Right atrium auricular region (tissue), 2 donors: ENCODE data around the gene IVD. TPM values are rescaled to one million over a fixed set of nuclear protein-coding genes. Genes with fewer than 3 reads are reported as not detected.

ENCODE experiments used
- DNase-seq: peaks from one replicate; pipeline ENCODE4 v3.0.0-alpha.2; 2019; ENCODE audit warnings: low spot score
- H3K27ac ChIP-seq, 2 donors: fragments of 200-600 bp; sonication (generic); 1 replicate in 1 of 2; 2 replicates in 1 of 2; pipeline ENCODE4 v1.5.1; 2016 to 2019
- H3K27me3 ChIP-seq, 2 donors: fragments of 200-600 bp; sonication (generic); one replicate each; pipeline versions ENCODE4 v1.5.1 to v1.6.0; 2017 to 2019
- H3K36me3 ChIP-seq: fragments of 200-600 bp; sonication (generic); one replicate; pipeline ENCODE4 v1.5.1; 2016
- H3K4me1 ChIP-seq, 2 donors: fragments of 200-600 bp; sonication (generic); one replicate each; pipeline versions ENCODE4 v1.5.1 to v1.6.0; 2017 to 2019
- H3K4me3 ChIP-seq, 2 donors: fragments of 200-600 bp; sonication (generic); 1 replicate in 1 of 2; 2 replicates in 1 of 2; pipeline ENCODE4 v1.5.1; 2017 to 2019; ENCODE audit warnings: mild to moderate bottlenecking in 1 of 2, moderate library complexity in 1 of 2
- H3K9me3 ChIP-seq, 2 donors: fragments of 200-600 bp; sonication (generic); one replicate each; pipeline ENCODE4 v1.5.1; 2019
- CTCF ChIP-seq, 2 donors: fragments of 200-600 bp; sonication (generic); IDR thresholded peaks; one replicate each; pipeline ENCODE4 v1.5.1; 2019; ENCODE audit warnings: antibody characterized with exemption in 2 of 2
- total RNA-seq, 2 donors: library from RNA; depleted of rRNA; stranded (reverse); fragments of >200 nt; gene quantifications; one replicate each; pipeline ENCODE4 v1.1.0, GENCODE V29; 2016

Gene IVD
- total RNA-seq, 2 donors from 2014 or later = 49.1 to 65.3 TPM

- DNase-seq = no peak
- no peaks in the 10 kb centered on the region for H3K4me1 ChIP-seq
- TF ChIP-seq CTCF (IDR thresholded peaks at IDR 0.05) = no peak
- H3K36me3 ChIP-seq = peaks cover 49% of the 10 kb centered on the region
- H3K27me3 ChIP-seq = no peaks in the 10 kb centered on the region
- H3K4me3 ChIP-seq = no peak overlapping the region
- no peak overlapping the region for H3K27ac ChIP-seq
- H3K9me3 ChIP-seq = no peaks in the 10 kb centered on the region
Observed at GRCh38 chr15:40463886-40464545, 58.4 kb downstream of the IVD start.

GRCh38 chr15:40464595-40465185 is 59.1 kb downstream of the IVD start:
- Histone ChIP-seq H3K27me3 (no peaks in the 10 kb centered on the region), H3K9me3 (no peaks in the 10 kb centered on the region), H3K4me3 (no peak overlapping the region), H3K27ac (no peak overlapping the region), H3K4me1 (no peaks in the 10 kb centered on the region), H3K36me3 (peaks cover 43% of the 10 kb centered on the region)
- DNase-seq = no peak
- no peak for TF ChIP-seq CTCF (IDR thresholded peaks at IDR 0.05)

GRCh38 chr15:40465939-40466338 is 60.3 kb downstream of the IVD start:
- no peak overlapping the region for H3K4me3 ChIP-seq
- H3K36me3 ChIP-seq = peaks cover 41% of the 10 kb centered on the region
- peaks cover 0 to 8% of the 10 kb centered on the region in 2 donors for H3K4me1 ChIP-seq
- H3K9me3 ChIP-seq = no peaks in the 10 kb centered on the region
- no peak for TF ChIP-seq CTCF (IDR thresholded peaks at IDR 0.05)
- no peaks in the 10 kb centered on the region for H3K27me3 ChIP-seq
- H3K27ac ChIP-seq = no peak overlapping the region
- no peak for DNase-seq

- no peak for DNase-seq
- H3K36me3 ChIP-seq = peaks cover 41% of the 10 kb centered on the region
Observed at GRCh38 chr15:40466426-40467260, 61.0 kb downstream of the IVD start.

GRCh38 chr15:40467261-40467615 is 61.6 kb downstream of the IVD start:
- peaks cover 37% of the 10 kb centered on the region for H3K36me3 ChIP-seq
- peaks cover 0 to 17% of the 10 kb centered on the region in 2 donors for H3K4me1 ChIP-seq
- no peak overlapping the region for H3K4me3 ChIP-seq
- no peak overlapping the region for H3K27ac ChIP-seq
- H3K9me3 ChIP-seq = no peaks in the 10 kb centered on the region
- no peak for DNase-seq
- no peak for TF ChIP-seq CTCF (IDR thresholded peaks at IDR 0.05)
- H3K27me3 ChIP-seq = no peaks in the 10 kb centered on the region

More at GRCh38 chr15:40466426-40467260, 61.0 kb downstream of the IVD start:
- Histone ChIP-seq H3K27ac (no peak overlapping the region), H3K9me3 (no peaks in the 10 kb centered on the region), H3K27me3 (no peaks in the 10 kb centered on the region), H3K4me3 (no peak overlapping the region), H3K4me1 (peaks cover 0 to 12% of the 10 kb centered on the region in 2 donors)
- no peak for TF ChIP-seq CTCF (IDR thresholded peaks at IDR 0.05)
